HG03342 (cell line): Measurements from ENCODE around the gene HMOX2.

Source experiments
- ATAC-seq: cut with Tn5 transposase; IDR thresholded peaks from one replicate; pipeline ENCODE4 v1.9.1; 2021; ENCODE audit warnings: mild to moderate bottlenecking, moderate library complexity; ENCODE audit not compliant: unreplicated experiment

The HMOX2 gene

GRCh38 chr16:4520913-4521312 is 44.7 kb downstream of the HMOX2 start:
- no peak for ATAC-seq

GRCh38 chr16:4522051-4522581 is 45.9 kb downstream of the HMOX2 start:
- no peak for ATAC-seq

- no peak for ATAC-seq
Measured at GRCh38 chr16:4523686-4524085, 47.5 kb downstream of the HMOX2 start.

DNA sequence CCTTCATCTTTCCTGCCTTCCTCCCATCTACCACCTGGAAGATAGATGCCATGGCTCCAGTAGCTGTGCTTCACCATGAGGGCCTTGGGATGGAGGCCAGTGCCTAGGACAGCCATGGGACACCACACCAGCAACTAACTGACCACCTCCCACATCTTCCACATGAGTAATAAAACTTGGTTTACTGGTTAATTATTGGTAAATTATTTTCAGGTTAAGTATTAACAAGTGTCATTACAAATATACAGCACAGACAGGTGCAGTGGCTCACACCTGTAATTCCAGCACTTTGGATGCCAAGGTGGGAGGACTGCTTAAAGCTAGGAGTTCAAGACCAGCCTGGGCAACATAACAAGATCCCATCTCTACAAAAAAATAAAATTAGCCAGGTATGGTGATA is 48.4 kb downstream of the HMOX2 start:
- no peak for ATAC-seq

GRCh38 chr16:4525069-4525468 is 48.9 kb downstream of the HMOX2 start:
- no peak for ATAC-seq

GRCh38 chr16:4525634-4526277 is 49.6 kb downstream of the HMOX2 start:
- ATAC-seq: no peak

DNA sequence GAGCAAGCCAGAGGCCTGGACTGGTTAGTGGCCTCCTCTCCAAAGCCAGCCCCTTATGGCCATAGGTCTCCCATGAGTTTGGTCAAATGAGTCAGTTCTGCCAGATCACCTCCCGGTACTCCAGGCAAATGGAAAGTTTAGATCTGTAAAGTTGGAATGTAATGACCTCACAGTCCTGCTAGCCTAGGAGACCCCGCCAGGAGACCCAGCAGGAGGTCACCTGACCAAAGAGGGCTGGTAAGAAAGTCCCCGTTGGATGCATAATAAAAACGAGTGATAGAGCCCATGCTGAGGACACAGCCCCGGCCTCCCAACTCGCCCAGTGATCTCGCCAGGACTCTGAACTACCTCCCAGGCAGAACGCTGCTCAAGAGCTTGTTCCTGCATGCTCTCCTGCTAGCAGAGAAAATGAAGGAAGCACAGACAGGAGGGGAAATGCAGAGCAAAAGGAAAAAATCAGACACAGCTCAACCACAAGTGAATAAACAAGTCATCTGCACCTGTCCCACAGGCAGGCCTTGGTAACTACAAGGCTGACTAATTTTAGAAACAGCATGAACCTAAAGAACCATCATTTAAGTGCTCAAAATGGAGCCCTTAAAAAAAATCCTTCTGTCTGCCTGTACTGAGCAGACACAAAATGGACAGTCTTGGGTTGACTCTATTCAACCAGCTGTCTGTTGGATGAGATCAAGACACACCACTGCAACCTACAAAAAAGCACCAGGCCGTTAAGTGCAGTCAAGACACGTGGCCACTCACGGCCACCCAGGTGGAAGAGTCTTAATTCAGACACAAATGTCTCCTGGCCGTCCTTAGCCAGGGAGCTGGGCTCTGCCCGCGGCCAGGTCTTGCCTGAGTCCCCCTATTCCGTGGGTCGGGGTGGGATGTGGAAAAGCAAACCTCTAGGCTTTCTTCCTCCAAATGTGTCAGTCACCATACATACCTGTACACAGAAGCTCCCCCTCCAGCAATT is 53.2 kb downstream of the HMOX2 start:
- ATAC-seq: no peak

DNA sequence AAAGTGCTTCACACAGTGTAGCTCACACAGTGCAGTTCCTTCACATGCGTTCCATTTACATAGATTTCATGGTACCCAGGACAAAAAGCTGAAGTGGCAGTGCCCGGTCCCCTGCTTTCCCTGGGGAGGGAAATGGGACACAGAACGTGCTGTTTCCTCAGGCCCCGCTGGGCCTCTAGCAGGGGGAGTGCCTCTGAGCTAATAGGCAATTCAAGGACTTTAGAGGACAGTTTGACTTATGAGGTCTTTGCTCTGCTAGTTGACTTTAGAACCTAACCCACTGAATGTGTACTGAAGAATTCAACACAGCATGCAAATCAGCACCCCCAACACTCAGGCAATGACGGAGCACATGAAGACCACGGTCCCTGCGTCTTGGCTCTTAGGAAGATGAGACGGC is 55.6 kb downstream of the HMOX2 start:
- no peak for ATAC-seq

DNA sequence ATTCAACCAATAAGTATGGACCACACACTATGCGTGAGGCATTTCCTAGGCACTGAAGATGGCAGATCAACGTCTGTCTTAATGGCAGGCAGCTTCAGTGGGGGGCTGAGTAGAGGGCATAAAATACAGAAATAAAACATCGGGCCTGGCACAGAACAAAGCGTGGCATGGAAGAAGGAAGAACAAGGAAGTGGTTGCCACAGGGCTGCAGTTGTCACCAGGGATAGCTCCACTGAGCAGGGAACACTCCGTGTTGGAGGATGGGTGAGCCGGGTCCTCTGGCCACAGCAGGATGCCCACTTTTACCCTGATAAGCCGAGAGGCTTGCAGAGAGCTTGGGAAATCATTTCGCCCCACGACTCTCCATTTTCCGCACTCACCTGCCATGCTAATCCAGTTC is 56.0 kb downstream of the HMOX2 start:
- no peak for ATAC-seq

DNA sequence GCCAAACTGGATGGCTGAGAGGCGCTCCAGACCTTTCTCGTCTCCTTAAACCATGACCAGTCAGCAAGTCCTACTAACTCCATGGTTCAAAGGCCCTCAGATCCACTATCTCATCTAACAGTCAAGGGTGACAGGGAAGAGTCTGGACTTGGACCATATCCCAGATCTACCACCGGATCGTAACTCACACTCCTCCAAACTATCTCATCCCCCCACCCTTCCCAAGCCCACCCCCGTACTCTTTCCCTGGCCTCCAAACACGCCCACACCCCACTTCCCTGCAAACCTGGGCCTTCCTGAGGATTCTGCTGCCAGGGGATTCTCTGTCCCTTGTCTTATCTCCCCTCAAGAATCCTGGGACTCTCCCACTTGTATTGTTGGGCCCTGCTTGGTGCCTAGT is 57.3 kb downstream of the HMOX2 start:
- no peak for ATAC-seq

DNA sequence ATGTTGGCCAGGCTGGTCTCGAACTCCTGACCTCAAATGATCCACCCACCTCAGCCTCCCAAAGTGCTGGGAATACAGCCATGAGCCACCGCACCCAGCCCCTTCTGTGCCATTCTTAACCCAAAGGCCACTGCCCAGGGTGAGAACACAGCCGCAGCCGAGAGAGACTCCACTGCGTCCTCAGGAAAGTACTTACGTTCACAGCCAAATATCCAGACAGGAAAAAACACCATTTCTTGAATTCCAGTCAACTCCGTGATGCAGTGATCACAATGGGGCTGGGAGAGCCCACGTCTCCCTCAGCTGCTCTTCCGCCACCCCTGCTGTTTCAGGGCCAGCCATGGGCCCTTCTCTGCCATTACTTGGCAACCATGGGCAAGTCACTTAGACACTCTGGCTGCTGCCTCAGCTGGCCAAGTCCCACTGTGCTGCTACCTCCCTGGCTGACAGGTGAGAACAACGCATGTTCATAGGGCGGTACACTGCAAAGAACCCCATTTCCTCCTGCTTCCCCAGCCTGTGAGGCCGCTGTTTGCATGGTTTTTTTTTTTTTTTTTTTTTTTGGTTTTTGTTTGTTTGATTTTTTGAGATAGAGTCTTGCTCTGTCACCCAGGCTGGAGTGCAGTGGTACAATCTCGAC is 58.1 kb downstream of the HMOX2 start:
- no peak for ATAC-seq

GRCh38 chr16:4535627-4536108 is 59.5 kb downstream of the HMOX2 start:
- no peak for ATAC-seq

DNA sequence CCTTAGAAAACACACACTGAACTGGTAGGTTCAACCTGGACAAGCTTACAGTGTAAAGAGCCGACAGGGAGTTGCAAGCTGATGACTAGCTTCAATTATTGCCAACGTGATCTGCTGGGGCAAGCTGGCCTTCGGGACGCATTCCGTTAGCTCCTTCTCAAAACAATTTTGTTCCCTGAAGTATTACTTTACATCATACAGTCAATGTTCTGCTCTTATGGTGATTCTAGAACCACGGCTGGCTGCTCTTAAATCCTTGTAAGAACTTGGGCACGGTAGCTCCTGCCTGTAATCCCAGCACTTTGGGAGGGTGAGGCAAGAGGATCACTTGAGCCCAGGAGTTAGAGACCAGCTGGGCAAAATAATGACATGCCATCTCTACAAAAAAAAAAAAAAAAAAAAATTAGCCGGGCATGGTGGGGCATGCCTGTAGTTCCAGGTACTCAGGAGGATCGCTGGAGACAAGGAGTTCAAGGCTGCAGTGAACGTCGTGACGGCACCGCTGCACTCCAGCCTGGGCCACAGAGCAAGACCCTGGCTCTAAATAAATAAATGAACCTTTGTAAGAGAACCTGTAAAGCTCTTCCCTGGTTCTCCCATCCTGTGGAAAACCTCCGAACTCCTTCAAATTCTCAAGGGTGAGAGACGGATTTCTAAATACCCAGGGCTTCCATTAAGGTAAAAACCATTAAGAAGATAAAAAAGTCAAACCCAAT is 60.4 kb downstream of the HMOX2 start:
- no peak for ATAC-seq

- peak; percentile 24 for ATAC-seq
Measured at GRCh38 chr16:4537376-4538343, 61.5 kb downstream of the HMOX2 start.

GRCh38 chr16:4538350-4539235 is 62.4 kb downstream of the HMOX2 start, which contains the start of gene CDIP1:
TSS of gene CDIP1 (minus strand) at chr16:4538773. CDS start at chr16:4514130, 24,643 bp downstream.
- peak; percentile 69 for ATAC-seq

DNA sequence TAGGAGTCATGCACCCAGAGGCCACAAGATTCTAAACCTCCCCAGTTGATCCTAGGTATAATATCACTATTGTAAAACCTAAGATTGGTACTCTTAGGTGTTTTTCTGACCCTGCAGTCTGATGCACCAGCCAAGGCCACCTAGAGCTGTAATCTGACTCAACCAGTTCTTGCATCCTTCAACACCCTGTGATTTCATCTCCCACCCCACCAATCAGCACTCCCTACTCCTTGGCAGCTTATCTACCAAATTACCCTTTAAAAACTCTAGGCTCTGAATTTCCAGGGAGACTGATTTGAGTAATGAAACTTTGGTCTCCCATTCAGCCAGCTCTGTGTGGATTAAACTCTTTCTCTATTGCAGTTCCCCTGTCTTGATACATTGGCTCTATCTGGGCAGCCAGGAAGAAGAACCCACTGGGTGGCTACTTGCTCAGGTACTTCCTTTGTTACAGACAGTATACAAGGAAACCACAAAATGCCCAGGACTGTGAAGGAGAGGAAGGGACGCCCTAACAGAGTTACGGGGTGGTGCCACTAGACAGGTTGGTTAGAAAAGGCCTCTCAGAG is 63.6 kb downstream of the HMOX2 start:
- ATAC-seq: no peak

DNA sequence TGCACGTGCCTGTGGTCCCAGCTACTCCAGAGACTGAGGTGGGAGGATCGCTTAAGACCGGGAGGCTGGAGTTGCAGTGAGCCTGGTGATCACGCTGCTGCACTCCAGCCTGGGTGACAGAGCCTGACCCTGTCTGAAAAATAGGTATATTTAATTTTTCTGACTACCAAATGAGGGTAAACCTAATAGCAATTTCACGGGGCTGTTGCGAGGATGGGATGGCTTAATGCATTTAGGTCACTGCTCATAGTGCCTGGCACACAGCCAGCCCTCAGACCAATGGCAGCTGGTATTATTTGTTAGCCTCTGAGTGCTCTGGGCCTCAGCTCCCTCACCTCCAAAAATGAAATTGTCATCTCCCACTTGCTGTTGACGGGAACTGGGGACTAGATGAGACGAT is 68.3 kb downstream of the HMOX2 start:
- no peak for ATAC-seq

DNA sequence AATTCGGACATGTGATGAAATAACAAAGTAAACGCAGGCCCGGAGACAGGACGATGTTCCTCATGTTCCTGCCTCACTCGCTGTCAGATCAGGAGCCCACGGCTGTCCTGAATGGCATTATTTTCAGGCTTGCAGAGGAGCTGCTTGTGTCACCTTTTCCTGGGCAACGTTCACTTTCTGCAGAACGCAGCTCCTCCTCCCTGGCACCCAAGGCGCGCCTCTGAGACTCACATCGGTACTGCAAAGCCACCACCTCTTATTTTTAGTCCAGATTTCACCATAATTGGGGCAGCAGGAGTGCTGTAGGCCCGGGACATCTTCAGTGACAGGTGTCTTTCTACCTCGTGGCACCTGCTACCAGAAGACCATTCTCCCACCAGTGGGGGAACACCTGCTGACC is 71.9 kb downstream of the HMOX2 start:
- ATAC-seq: no peak
